HG03039 (cell line): ENCODE measurements around the gene ATRNL1.
"Not testable (repeated sequence)": the region's sequence is repeated elsewhere in the genome, so short reads cannot be mapped to it uniquely, and the experiment has no call there.

ENCODE experiments used
- ATAC-seq: cut with Tn5 transposase; IDR thresholded peaks from one replicate; pipeline ENCODE4 v1.9.1; 2021; ENCODE audit warnings: mild to moderate bottlenecking, moderate library complexity; ENCODE audit not compliant: unreplicated experiment

The ATRNL1 gene

GRCh38 chr10:115720121-115720520, 627.0 kb downstream of the ATRNL1 start:
- ATAC-seq = no peak

GRCh38 chr10:115727129-115727528, 634.0 kb downstream of the ATRNL1 start:
- no peak for ATAC-seq

- ATAC-seq = no peak
These were observed 650.9 kb downstream of the ATRNL1 start for GRCh38 chr10:115744089-115744488.

GRCh38 chr10:115745943-115746342, 652.8 kb downstream of the ATRNL1 start:
- ATAC-seq = no peak

- ATAC-seq = no peak
These were observed 654.6 kb downstream of the ATRNL1 start for GRCh38 chr10:115747811-115748210.

GRCh38 chr10:115758488-115758887, 665.3 kb downstream of the ATRNL1 start:
- ATAC-seq = not testable (repeated sequence)

GRCh38 chr10:115760131-115760530, 667.0 kb downstream of the ATRNL1 start:
- no peak for ATAC-seq

GRCh38 chr10:115761166-115761565, 668.0 kb downstream of the ATRNL1 start:
- ATAC-seq = no peak

GRCh38 chr10:115762029-115762428, 668.9 kb downstream of the ATRNL1 start:
- ATAC-seq = no peak

- ATAC-seq = no peak
These were observed 678.6 kb downstream of the ATRNL1 start for GRCh38 chr10:115771755-115772154.

- no peak for ATAC-seq
These were observed 679.4 kb downstream of the ATRNL1 start for GRCh38 chr10:115772606-115773005.

GRCh38 chr10:115773832-115774231, 680.7 kb downstream of the ATRNL1 start:
- ATAC-seq = no peak

GRCh38 chr10:115774721-115775120, 681.6 kb downstream of the ATRNL1 start:
- no peak for ATAC-seq

- ATAC-seq = no peak
These were observed 684.5 kb downstream of the ATRNL1 start for GRCh38 chr10:115777646-115778045.

- no peak for ATAC-seq
These were observed 697.1 kb downstream of the ATRNL1 start for GRCh38 chr10:115790220-115790619.

GRCh38 chr10:115795964-115796363, 702.8 kb downstream of the ATRNL1 start:
- ATAC-seq = no peak

- no peak for ATAC-seq
These were observed 708.3 kb downstream of the ATRNL1 start for GRCh38 chr10:115801457-115801856.

- no peak for ATAC-seq
These were observed 708.8 kb downstream of the ATRNL1 start for GRCh38 chr10:115801992-115802391.

- ATAC-seq = no peak
These were observed 709.7 kb downstream of the ATRNL1 start for GRCh38 chr10:115802911-115803310.

- ATAC-seq = no peak
These were observed 721.4 kb downstream of the ATRNL1 start for GRCh38 chr10:115814542-115814941.

- ATAC-seq = no peak
These were observed 724.8 kb downstream of the ATRNL1 start for GRCh38 chr10:115818012-115818411.

- no peak for ATAC-seq
These were observed 733.2 kb downstream of the ATRNL1 start for GRCh38 chr10:115826396-115826795.

GRCh38 chr10:115827231-115828009, 734.3 kb downstream of the ATRNL1 start:
- no peak for ATAC-seq
